DMS79 treated with DMSO at 0.1 percent for 48 hours (cell line): ENCODE measurements around the gene MEGF9.
"Not testable (repeated sequence)": the region's sequence is repeated elsewhere in the genome, so short reads cannot be mapped to it uniquely, and the experiment has no call there.

Experiments used
- DNase-seq: peaks from one replicate; lab custom pipeline; 2025; lab: John Stamatoyannopoulos, UW

MEGF9 gene

DNA sequence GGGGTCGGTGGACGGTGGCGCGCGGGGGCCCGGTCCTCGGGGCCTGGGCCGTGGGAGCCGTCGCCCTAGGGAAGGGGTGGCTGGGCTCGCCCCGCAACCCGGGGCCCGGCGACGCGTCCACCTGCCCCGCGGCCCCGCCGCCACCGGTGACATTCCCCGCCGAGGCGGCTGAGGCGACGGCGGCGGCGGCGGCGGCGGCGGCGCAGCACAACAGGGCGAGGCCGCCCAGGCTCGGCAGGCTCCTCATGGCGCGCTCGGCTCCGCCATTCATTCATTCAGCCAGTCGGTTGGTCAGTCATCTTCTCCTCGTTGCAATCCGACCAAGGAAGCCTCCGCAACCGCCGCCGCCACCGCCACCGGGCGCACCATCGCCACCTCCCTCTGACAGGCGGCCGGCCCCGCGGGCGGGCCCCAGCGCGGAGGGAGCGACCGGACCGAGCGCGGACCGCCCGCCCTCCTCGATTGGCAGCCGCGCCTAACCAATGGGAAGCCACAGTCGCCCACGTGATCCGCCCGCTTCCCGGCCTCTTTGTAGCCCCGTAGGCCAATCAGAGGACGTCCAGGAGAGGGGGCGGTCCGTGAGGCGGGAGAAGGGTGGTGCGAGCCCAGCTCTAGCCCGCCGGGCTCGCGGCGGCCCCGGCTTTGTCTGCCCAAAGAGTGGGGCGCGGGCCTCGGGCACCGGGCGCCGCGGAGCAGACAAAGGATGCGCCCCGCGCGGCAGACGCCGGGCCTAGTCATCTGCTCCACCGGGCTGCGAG, at the start of gene MEGF9:
TSS of gene MEGF9 (minus strand) at position 383 of the 758 bp plus-strand sequence. CDS start at position 271, 112 bp downstream.
- peak; percentile 93 for DNase-seq

- no peak for DNase-seq
Measured at GRCh38 chr9:120761006-120761405, 46.7 kb upstream of the MEGF9 start.

DNA sequence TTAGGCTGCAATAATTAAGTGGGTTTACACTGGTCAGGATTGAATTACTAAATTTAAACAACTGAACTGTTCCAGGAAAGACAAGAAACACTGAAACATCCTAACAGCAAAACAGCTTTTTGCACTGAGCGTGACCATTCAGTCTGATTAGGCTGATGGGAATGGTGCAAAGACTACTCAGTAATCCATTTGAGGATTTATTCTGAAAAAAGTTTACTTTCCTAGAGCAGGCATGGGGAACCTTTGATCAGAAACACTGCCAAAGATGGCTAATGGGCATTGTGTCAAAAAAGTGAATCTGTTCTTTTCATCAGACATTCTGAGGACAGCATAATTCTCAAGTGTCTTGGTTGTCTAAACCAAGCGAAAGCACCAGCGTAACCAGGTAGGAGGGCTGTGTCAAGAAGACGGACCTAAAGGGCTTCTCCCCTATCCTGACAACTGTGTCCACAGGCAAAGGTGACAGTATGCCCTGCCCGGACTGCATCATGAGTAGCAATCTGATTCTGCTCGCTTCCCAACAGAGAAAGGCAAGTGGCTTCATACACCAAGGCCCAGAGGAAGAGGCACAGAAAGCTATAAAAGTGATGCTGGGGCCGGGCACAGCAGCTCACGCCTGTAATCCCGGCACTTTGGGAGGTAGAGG, 45.6 kb upstream of the MEGF9 start:
- DNase-seq: no peak

DNA sequence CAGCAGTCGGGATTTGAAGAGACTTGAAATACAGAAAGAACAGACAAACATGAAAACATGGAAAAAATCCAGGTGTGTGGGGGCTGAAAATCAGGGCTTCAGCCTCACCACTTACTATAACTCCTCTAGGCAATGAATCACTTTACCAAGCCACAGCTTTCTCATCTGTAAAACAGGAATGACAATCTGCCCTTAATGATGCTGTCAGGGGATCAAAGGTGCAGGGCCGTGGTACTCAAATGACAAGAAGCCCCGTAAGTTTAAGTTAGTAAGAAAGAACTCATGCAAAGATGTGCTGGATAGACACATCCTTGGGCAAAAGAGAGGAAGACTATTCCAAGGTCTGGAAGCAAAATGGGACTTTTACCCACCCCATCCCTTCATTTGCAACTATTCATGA, 44.3 kb upstream of the MEGF9 start:
- no peak for DNase-seq

DNA sequence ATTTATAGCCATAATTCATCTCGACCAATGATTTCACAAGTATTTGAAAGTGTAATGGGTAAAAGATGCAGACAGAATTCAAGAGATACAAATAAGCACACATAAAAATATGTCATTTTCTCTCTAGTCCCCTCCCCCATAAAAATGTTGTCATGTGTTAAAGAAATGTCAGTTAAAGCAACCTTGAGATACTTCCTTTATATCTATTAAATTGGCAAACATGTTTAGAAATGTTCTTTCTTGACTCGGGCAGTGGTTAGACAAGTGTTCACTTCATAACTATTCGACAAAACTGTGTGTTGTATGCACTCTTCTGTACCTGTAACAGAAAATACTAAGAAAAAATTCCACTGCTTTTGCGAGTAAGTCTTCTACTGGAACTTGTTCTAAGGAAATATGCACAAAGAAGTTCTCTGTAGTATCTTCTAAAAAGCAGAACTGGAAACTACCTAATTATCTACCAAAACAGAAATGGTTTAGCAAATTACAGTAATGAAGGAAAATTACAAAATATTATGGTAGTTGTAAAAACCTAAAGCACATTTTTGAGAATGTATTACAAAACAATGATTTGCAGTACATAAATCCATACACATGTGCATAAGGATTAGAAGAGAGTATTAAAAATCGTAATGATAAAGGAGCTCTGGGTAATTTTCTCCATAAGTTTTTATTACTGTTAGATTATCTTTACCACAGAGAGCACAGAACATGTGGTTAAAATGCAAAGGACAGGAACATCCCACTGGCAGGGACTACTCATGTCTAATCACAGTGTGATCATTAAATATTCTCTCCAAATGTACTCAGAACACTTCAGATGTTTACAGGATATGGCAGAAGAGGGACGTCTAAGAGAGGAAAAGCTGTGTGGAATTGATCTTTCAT, 43.0 kb upstream of the MEGF9 start:
- DNase-seq: no peak

DNA sequence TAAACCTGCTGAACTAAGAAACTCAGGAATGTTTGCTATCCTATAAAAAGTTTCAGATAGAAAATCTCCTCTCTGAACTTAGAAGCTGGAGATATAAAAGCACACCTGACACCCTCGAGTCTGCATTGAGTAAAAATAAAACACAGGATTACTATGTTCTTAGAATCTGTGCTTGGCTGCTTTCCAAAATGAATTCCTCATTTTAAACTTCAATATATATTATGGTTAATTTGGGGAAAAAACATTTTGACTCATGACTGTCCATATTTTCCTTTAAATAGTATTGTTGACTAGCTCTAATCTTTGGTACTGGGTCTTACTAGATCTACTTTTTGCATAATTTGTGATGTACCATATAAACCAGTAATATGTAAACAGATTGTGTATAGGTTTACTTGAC, 42.3 kb upstream of the MEGF9 start:
- no peak for DNase-seq

GRCh38 chr9:120755810-120756434, 41.7 kb upstream of the MEGF9 start:
- DNase-seq: peak; percentile 27

- DNase-seq: no peak
Measured at GRCh38 chr9:120755044-120755443, 40.8 kb upstream of the MEGF9 start.

DNA sequence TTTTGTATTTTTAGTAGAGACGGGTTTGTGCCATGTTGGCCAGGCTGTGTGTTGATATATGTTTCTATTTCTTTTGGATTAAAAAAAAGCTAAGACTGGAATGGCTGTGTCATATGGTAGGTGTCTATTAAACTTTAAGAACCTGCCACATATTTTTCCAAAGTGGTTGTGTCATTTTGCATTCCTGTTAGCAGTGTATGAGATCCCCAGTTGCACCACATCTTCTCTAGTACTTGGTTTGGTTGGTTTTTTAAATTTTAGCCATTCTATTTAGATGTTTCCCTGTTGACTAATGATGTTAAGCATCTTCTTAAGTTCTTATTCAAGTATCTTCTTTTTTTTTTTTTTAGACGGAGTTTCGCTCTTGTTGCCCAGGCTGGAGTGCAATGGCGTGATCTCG, 36.2 kb upstream of the MEGF9 start:
- DNase-seq: no peak

- not testable (repeated sequence) for DNase-seq
Measured at GRCh38 chr9:120746366-120746765, 32.1 kb upstream of the MEGF9 start.

GRCh38 chr9:120745278-120745677, 31.0 kb upstream of the MEGF9 start:
- DNase-seq: no peak

- no peak for DNase-seq
Measured at GRCh38 chr9:120742951-120743416, 28.7 kb upstream of the MEGF9 start.

DNA sequence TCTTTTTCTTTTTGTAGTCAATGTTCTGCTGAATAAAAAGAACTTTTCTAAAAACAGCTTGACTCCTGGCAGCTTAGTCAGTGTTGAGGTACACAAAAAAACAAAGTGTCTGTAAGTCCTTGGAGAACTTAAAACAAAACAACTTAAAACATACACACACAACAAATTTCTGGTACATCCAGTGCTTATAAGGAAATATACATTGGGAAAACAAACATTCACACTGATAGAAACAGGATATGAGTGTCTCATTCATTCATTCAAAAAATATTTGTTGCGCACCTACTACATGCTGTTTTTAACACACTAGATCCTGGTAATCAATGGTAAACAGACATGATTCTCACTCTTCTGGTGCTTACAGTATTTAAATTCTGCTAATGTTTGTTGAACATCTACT, 27.4 kb upstream of the MEGF9 start:
- no peak for DNase-seq

DNA sequence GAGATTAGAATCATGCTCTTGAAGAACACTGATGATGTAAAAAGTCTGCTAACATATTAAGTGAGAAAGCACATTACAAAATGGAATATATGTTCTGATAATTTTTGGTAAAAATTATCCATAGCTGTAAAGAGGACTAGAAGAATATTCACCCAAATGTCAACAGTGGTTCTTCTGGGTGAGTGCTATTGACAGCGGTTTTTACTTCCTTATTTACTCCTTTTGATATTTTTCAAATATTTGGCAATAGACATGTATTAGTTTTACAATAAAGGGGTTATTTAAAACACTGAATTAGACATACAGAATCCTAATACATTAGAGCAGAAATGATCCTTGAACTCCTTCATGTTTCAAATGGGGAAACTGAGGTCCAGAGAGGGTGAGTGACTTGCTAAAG, 26.9 kb upstream of the MEGF9 start:
- no peak for DNase-seq

DNA sequence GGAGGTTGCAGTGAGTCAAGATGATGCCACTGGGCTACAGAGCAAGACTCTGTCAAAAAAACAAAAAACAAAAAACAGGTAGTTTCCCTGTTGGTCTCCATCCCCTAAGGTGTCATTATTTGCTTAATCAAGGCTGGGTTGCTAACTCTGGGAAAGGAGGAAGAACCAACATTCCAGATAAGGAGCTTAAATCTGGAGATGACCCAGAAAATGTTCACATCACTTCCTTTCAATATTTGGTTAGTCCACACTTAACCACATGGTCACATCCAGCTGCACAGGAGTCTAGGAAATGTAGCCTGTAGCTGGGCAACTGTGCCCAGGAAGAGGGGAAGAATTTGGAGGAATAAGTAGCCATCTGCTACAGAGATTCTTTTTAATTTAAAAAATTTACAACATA, 25.9 kb upstream of the MEGF9 start:
- no peak for DNase-seq

DNA sequence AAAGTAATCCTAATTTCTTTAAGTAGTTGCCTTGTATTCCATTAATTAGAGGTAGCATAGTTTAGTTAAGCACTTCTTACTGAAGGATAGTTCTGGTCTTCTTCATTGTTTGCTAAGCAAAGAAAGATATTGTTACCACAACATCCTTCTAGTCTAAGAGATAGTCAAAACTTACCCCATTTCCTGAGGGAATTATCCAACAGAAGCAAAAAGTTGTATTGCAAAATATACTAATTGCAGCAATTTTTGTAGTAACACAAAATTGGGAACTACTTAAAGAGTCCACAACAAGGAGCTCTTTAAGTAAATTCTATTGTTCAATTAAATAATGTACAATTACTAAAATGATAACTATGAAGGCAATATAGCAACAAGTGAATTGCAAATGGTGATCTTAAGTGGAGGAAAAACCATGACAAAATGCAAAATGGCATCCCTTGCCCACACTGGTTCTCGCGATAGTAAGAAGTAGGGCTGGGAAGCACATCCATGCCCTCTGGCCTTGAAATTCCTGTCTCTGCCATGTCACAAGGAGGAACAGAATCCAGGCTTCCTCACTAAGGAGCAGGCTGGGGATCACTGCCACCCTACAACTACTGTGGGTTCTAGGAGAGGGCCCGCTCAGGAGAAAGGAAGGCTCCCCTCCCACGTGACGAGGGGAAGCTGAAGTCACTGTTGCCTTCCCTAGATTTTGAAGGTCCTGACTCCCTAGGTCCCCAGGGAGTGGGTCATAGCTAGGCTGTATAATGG, 23.3 kb upstream of the MEGF9 start:
- no peak for DNase-seq

GRCh38 chr9:120736881-120737280, 22.6 kb upstream of the MEGF9 start:
- DNase-seq: no peak

- no peak for DNase-seq
Measured at GRCh38 chr9:120735415-120736126, 21.3 kb upstream of the MEGF9 start.

GRCh38 chr9:120734607-120735410, 20.5 kb upstream of the MEGF9 start:
- DNase-seq: no peak

- no peak for DNase-seq
Measured at GRCh38 chr9:120733190-120733589, 18.9 kb upstream of the MEGF9 start.
